Gastrocnemius medialis (tissue), 4 donors: ENCODE measurements around the gene ERO1A. TPM values are rescaled to one million over a fixed set of nuclear protein-coding genes. Genes with fewer than 3 reads are reported as not detected.

Experiments
- ATAC-seq, 2 donors: fragments of 150-250 bp; one replicate each; pipeline ENCODE4 v1.9.1; 2016
- DNase-seq, 2 donors: peaks; one replicate each; pipeline ENCODE4 v3.0.0-alpha.2; 2019
- H3K27ac ChIP-seq, 4 donors: fragments of 200-600 bp; sonication (generic); 1 replicate in 1 of 4; 2 replicates in 3 of 4; pipeline ENCODE4 v1.5.1; 2016 to 2018; ENCODE audit warnings: mild to moderate bottlenecking in 2 of 4, moderate library complexity in 1 of 4
- H3K27me3 ChIP-seq, 3 donors: fragments of 200-600 bp; sonication (generic) in 2 of 3; 1 replicate in 1 of 3; 2 replicates in 2 of 3; pipeline versions ENCODE4 v1.5.1 to v1.6.0; 2016 to 2019; ENCODE audit warnings: mild to moderate bottlenecking in 1 of 3, moderate library complexity in 1 of 3
- H3K36me3 ChIP-seq, 2 donors: fragments of 200-600 bp; sonication (generic) in 1 of 2; one replicate each; pipeline ENCODE4 v1.5.1; 2017 to 2018
- H3K4me1 ChIP-seq, 2 donors: fragments of 200-600 bp; sonication (generic) in 1 of 2; one replicate each; pipeline ENCODE4 v1.5.1; 2016 to 2017; ENCODE audit warnings: mild to moderate bottlenecking in 2 of 2
- H3K4me3 ChIP-seq, 4 donors: fragments of 200-600 bp; sonication (generic) in 3 of 4; 1 replicate in 1 of 4; 2 replicates in 3 of 4; pipeline ENCODE4 v1.5.1; 2016 to 2019; ENCODE audit warnings: mild to moderate bottlenecking in 2 of 4
- H3K9me3 ChIP-seq, 3 donors: fragments of 200-600 bp; sonication (generic) in 2 of 3; 1 replicate in 1 of 3; 2 replicates in 2 of 3; pipeline ENCODE4 v1.5.1; 2016 to 2019
- POLR2A ChIP-seq, 2 donors: fragments of 450-650 bp; IDR thresholded peaks; one replicate each; pipeline ENCODE4 v1.6.1; 2017; ENCODE audit warnings: antibody characterized with exemption in 2 of 2, mild to moderate bottlenecking in 2 of 2, moderate library complexity in 2 of 2
- in situ Hi-C, 4 donors: fragments of 200-750 bp; cut with MboI; loops; one replicate each; pipeline versions ENCODE4 v1.15.0 to v1.8.0; 2017; ENCODE audit warnings: low sequenced_read_pairs in 4 of 4
- intact Hi-C: fragments of 100-400 bp; cut with DNase I; formaldehyde crosslinking; loops from one replicate; pipeline ENCODE4 v1.15.1; 2023; ENCODE audit warnings: low total_unique reads
- total RNA-seq, 4 donors: library from RNA; depleted of rRNA; stranded (reverse); fragments of >200 nt; gene quantifications; one replicate each; pipeline versions ENCODE4 v1.1.0 to v1.2.3, GENCODE V29; 2016
- TF ChIP-seq, protein P1 (sequence below), 5 experiments: fragments of 450-650 bp in 3 of 5; fragments of 200-600 bp in 2 of 5; sonication (generic) in 2 of 5; IDR thresholded peaks in 4 of 5; conservative IDR thresholded peaks in 1 of 5; 1 replicate in 4 of 5; 2 replicates in 1 of 5; pipeline ENCODE4 v1.5.1; 2016 to 2019; ENCODE audit warnings: antibody characterized with exemption in 5 of 5, mild to moderate bottlenecking in 3 of 5, moderate library complexity in 3 of 5

The ERO1A gene
- total RNA-seq, 4 donors from 2014 or later, result 11.9 to 25.6 (median 19.1) TPM

GRCh38 chr14:52693532-52693931, 1.8 kb downstream of the ERO1A start:
- H3K4me1 ChIP-seq, result peaks cover 8 to 19% of the 10 kb centered on the region in 2 donors
- intact Hi-C loops, result no loop called here

DNA sequence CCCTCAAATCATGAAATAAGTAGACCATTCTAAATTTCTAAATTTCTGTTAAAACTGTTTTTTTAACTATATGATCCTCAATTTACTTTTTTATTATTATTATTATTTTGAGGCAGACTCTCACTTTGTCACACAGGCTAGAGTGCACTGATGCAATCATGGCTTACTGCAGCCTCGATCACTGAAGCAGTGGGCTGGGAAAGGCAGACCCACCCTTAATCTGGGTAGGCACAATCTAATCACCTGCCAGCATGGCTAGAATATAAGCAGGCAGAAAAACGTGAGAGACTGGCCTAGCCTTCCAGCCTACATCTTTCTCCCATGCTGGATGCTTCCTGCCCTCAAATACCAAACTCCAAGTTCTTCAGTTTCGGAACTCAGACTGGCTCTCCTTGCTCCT, 2.3 kb downstream of the ERO1A start:
- intact Hi-C loops, result no loop called here

More at GRCh38 chr14:52693532-52693931, 1.8 kb downstream of the ERO1A start:
- H3K36me3 ChIP-seq, result no peaks in the 10 kb centered on the region
- no peak overlapping the region for H3K27ac ChIP-seq
- TF ChIP-seq POLR2A (IDR thresholded peaks at IDR 0.05), result no peak
- TF ChIP-seq, protein P1, sequence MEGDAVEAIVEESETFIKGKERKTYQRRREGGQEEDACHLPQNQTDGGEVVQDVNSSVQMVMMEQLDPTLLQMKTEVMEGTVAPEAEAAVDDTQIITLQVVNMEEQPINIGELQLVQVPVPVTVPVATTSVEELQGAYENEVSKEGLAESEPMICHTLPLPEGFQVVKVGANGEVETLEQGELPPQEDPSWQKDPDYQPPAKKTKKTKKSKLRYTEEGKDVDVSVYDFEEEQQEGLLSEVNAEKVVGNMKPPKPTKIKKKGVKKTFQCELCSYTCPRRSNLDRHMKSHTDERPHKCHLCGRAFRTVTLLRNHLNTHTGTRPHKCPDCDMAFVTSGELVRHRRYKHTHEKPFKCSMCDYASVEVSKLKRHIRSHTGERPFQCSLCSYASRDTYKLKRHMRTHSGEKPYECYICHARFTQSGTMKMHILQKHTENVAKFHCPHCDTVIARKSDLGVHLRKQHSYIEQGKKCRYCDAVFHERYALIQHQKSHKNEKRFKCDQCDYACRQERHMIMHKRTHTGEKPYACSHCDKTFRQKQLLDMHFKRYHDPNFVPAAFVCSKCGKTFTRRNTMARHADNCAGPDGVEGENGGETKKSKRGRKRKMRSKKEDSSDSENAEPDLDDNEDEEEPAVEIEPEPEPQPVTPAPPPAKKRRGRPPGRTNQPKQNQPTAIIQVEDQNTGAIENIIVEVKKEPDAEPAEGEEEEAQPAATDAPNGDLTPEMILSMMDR (IDR thresholded peaks at IDR 0.05 in 4 of 5, conservative IDR thresholded peaks at IDR 0.05 in 1 of 5), result no peak
- H3K27me3 ChIP-seq, result no peaks in the 10 kb centered on the region
- no peak overlapping the region for H3K4me3 ChIP-seq
- DNase-seq, result no peak
- ATAC-seq, result no peak
- in situ Hi-C loops, result loop anchor here in 2 of 4 donors (10.0 kb wide), 2 partner anchors 139 to 261 kb away; partner anchors contain the start of genes FERMT2 (in 1 of the 2), GPR137C (in 1 of the 2) and TXNDC16 (in 1 of the 2)
- H3K9me3 ChIP-seq, result no peaks in the 10 kb centered on the region

GRCh38 chr14:52692248-52692962, 3.0 kb downstream of the ERO1A start:
- TF ChIP-seq, protein P1 (IDR thresholded peaks at IDR 0.05 in 4 of 5, conservative IDR thresholded peaks at IDR 0.05 in 1 of 5), result no peak
- no peak for TF ChIP-seq POLR2A (IDR thresholded peaks at IDR 0.05)
- H3K4me1 ChIP-seq, result peaks cover 8 to 19% of the 10 kb centered on the region in 2 donors

More for the DNA sequence above, 2.3 kb downstream of the ERO1A start:
- H3K9me3 ChIP-seq, result no peaks in the 10 kb centered on the region
- no peak overlapping the region for H3K27ac ChIP-seq
- DNase-seq, result no peak
- no peaks in the 10 kb centered on the region for H3K36me3 ChIP-seq
- H3K27me3 ChIP-seq, result no peaks in the 10 kb centered on the region
- peaks cover 8 to 19% of the 10 kb centered on the region in 2 donors for H3K4me1 ChIP-seq
- no peak overlapping the region for H3K4me3 ChIP-seq
- in situ Hi-C loops, result loop anchor here in 2 of 4 donors (10.0 kb wide), 2 partner anchors 138 to 262 kb away; partner anchors contain the start of genes FERMT2 (in 1 of the 2), GPR137C (in 1 of the 2) and TXNDC16 (in 1 of the 2)
- no peak for ATAC-seq
- TF ChIP-seq, protein P1 (IDR thresholded peaks at IDR 0.05 in 4 of 5, conservative IDR thresholded peaks at IDR 0.05 in 1 of 5), result no peak
- no peak for TF ChIP-seq POLR2A (IDR thresholded peaks at IDR 0.05)

DNA sequence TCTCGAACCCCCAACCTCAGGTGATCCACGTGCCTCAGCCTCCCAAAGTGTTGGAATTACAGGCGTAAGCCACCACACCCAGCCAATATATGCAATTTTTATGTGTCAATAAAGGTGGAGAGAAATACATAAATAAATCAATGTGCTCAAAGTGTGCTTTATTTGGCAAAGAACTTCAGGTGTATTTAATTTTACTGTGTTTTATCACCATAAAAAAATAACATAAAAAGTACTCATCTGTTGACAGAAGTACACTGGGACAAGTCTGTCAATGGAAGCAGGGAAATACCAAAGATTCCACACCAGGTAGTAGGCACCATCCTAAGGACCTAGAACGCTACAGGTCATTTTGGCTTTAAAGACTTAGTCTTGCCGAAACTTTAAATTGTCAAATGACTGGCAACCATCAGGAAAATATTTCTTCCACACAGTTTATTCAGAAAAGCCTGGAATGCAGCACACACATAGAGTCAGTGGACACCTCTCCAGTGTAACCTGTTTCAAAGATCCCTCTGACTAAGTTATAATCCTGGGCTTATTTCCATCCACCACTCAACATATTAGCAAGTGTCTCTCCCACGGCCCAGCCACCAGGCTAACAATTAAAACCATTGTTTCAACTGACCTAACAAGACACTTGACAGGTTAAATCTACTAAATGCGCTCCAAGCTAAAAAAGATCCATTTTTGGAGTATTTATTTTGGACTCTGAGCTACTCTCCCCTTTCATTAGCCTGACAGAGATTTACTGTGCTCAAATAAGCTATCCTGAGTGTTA, 4.2 kb downstream of the ERO1A start:
- Histone ChIP-seq H3K9me3 (no peaks in the 10 kb centered on the region), H3K36me3 (no peaks in the 10 kb centered on the region), H3K4me1 (peaks cover 7 to 19% of the 10 kb centered on the region in 2 donors), H3K27me3 (no peaks in the 10 kb centered on the region), H3K4me3 (no peak overlapping the region), H3K27ac (no peak overlapping the region)
- in situ Hi-C loops (loop anchor here in 2 of 4 donors (10.0 kb wide), 2 partner anchors 136 to 264 kb away; partner anchors contain the start of genes FERMT2 (in 1 of the 2), GPR137C (in 1 of the 2) and TXNDC16 (in 1 of the 2)), intact Hi-C loops (no loop called here)
- ATAC-seq (no peak), DNase-seq (no peak)
- TF ChIP-seq, protein P1 (IDR thresholded peaks at IDR 0.05 in 4 of 5, conservative IDR thresholded peaks at IDR 0.05 in 1 of 5), result no peak
- TF ChIP-seq POLR2A (IDR thresholded peaks at IDR 0.05), result no peak

More at GRCh38 chr14:52692248-52692962, 3.0 kb downstream of the ERO1A start:
- Histone ChIP-seq H3K4me3 (no peak overlapping the region), H3K27ac (no peak overlapping the region), H3K27me3 (no peaks in the 10 kb centered on the region), H3K36me3 (no peaks in the 10 kb centered on the region), H3K9me3 (no peaks in the 10 kb centered on the region)
- intact Hi-C loops, result no loop called here
- in situ Hi-C loops, result loop anchor here in 2 of 4 donors (10.0 kb wide), 2 partner anchors 138 to 262 kb away; partner anchors contain the start of genes FERMT2 (in 1 of the 2), GPR137C (in 1 of the 2) and TXNDC16 (in 1 of the 2)
- DNase-seq (no peak), ATAC-seq (no peak)
